ENCODE measurements around the gene EYS. TPM values are rescaled to one million over a fixed set of nuclear protein-coding genes. Genes with fewer than 3 reads are reported as not detected.
"Not testable (repeated sequence)": the region's sequence is repeated elsewhere in the genome, so short reads cannot be mapped to it uniquely, and the experiment has no call there.

The EYS gene
- total RNA-seq, 1 donor from 2014 or later: not detected

- no peak for DNase-seq (ENCODE audit: low spot score)
- Mint-ChIP-seq H3K36me3 (ENCODE audit: low read depth, unreplicated experiment) (no peaks in the 10 kb centered on the region), H3K4me3 (ENCODE audit: unreplicated experiment) (no peak overlapping the region), H3K27me3 (ENCODE audit: unreplicated experiment) (no peaks in the 10 kb centered on the region), H3K4me1 (ENCODE audit: unreplicated experiment) (peaks cover 16% of the 10 kb centered on the region), H3K27ac (ENCODE audit: unreplicated experiment) (no peak overlapping the region), H3K9me3 (ENCODE audit: unreplicated experiment) (no peaks in the 10 kb centered on the region)
- no peak for TF ChIP-seq CTCF (IDR thresholded peaks at IDR 0.05; ENCODE audit: unreplicated experiment)
Observed at GRCh38 chr6:63943826-63944225, 1763.2 kb downstream of the EYS start.

GRCh38 chr6:63941747-63942470 is 1765.1 kb downstream of the EYS start:
- H3K27me3 Mint-ChIP-seq (ENCODE audit: unreplicated experiment): no peaks in the 10 kb centered on the region
- H3K4me1 Mint-ChIP-seq (ENCODE audit: unreplicated experiment): peaks cover 16% of the 10 kb centered on the region
- TF ChIP-seq CTCF (IDR thresholded peaks at IDR 0.05; ENCODE audit: unreplicated experiment): no peak
- H3K27ac Mint-ChIP-seq (ENCODE audit: unreplicated experiment): peak overlapping the region; percentile 91
- no peaks in the 10 kb centered on the region for H3K9me3 Mint-ChIP-seq (ENCODE audit: unreplicated experiment)
- peak; percentile 6 for DNase-seq (ENCODE audit: low spot score)
- H3K4me3 Mint-ChIP-seq (ENCODE audit: unreplicated experiment): no peak overlapping the region
- H3K36me3 Mint-ChIP-seq (ENCODE audit: low read depth, unreplicated experiment): no peaks in the 10 kb centered on the region

- H3K4me3 Mint-ChIP-seq (ENCODE audit: unreplicated experiment): no peak overlapping the region
- no peak for TF ChIP-seq CTCF (IDR thresholded peaks at IDR 0.05; ENCODE audit: unreplicated experiment)
- no peak for DNase-seq (ENCODE audit: low spot score)
- H3K27me3 Mint-ChIP-seq (ENCODE audit: unreplicated experiment): no peaks in the 10 kb centered on the region
- no peak overlapping the region for H3K27ac Mint-ChIP-seq (ENCODE audit: unreplicated experiment)
- peaks cover 20% of the 10 kb centered on the region for H3K4me1 Mint-ChIP-seq (ENCODE audit: unreplicated experiment)
- H3K36me3 Mint-ChIP-seq (ENCODE audit: low read depth, unreplicated experiment): no peaks in the 10 kb centered on the region
- no peaks in the 10 kb centered on the region for H3K9me3 Mint-ChIP-seq (ENCODE audit: unreplicated experiment)
Observed at GRCh38 chr6:63940056-63940455, 1767.0 kb downstream of the EYS start.

GRCh38 chr6:63936399-63936798 is 1770.6 kb downstream of the EYS start:
- H3K27ac Mint-ChIP-seq (ENCODE audit: unreplicated experiment): no peak overlapping the region
- DNase-seq (ENCODE audit: low spot score): no peak
- H3K4me1 Mint-ChIP-seq (ENCODE audit: unreplicated experiment): peaks cover 9% of the 10 kb centered on the region
- H3K4me3 Mint-ChIP-seq (ENCODE audit: unreplicated experiment): no peak overlapping the region
- no peaks in the 10 kb centered on the region for H3K9me3 Mint-ChIP-seq (ENCODE audit: unreplicated experiment)
- no peak for TF ChIP-seq CTCF (IDR thresholded peaks at IDR 0.05; ENCODE audit: unreplicated experiment)
- H3K36me3 Mint-ChIP-seq (ENCODE audit: low read depth, unreplicated experiment): no peaks in the 10 kb centered on the region
- no peaks in the 10 kb centered on the region for H3K27me3 Mint-ChIP-seq (ENCODE audit: unreplicated experiment)

GRCh38 chr6:63935732-63936131 is 1771.3 kb downstream of the EYS start:
- H3K27me3 Mint-ChIP-seq (ENCODE audit: unreplicated experiment): no peaks in the 10 kb centered on the region
- no peaks in the 10 kb centered on the region for H3K9me3 Mint-ChIP-seq (ENCODE audit: unreplicated experiment)
- no peak for DNase-seq (ENCODE audit: low spot score)
- no peaks in the 10 kb centered on the region for H3K36me3 Mint-ChIP-seq (ENCODE audit: low read depth, unreplicated experiment)
- TF ChIP-seq CTCF (IDR thresholded peaks at IDR 0.05; ENCODE audit: unreplicated experiment): no peak
- H3K4me1 Mint-ChIP-seq (ENCODE audit: unreplicated experiment): peaks cover 7% of the 10 kb centered on the region
- H3K4me3 Mint-ChIP-seq (ENCODE audit: unreplicated experiment): no peak overlapping the region
- H3K27ac Mint-ChIP-seq (ENCODE audit: unreplicated experiment): no peak overlapping the region

GRCh38 chr6:63933948-63934347 is 1773.1 kb downstream of the EYS start:
- not testable (repeated sequence) for H3K27me3 Mint-ChIP-seq (ENCODE audit: unreplicated experiment); H3K27ac Mint-ChIP-seq (ENCODE audit: unreplicated experiment); DNase-seq (ENCODE audit: low spot score); H3K4me3 Mint-ChIP-seq (ENCODE audit: unreplicated experiment); H3K9me3 Mint-ChIP-seq (ENCODE audit: unreplicated experiment); H3K4me1 Mint-ChIP-seq (ENCODE audit: unreplicated experiment); H3K36me3 Mint-ChIP-seq (ENCODE audit: low read depth, unreplicated experiment)

All from endothelial cell (in vitro differentiated cells).